Inferior parietal cortex (tissue), 1 donor: Measurements from ENCODE around the gene DST.
"Not testable (repeated sequence)": the region's sequence is repeated elsewhere in the genome, so short reads cannot be mapped to it uniquely, and the experiment has no call there.

Experiments used
- DNase-seq: peaks from one replicate; pipeline ENCODE4 v3.0.0-alpha.2; 2016; ENCODE audit errors: extremely low spot score

The DST gene

GRCh38 chr6:56572788-56573471 is 69.8 kb downstream of the DST start:
- DNase-seq, result no peak

GRCh38 chr6:56571605-56572004 is 71.1 kb downstream of the DST start:
- no peak for DNase-seq

GRCh38 chr6:56570413-56571359 is 72.0 kb downstream of the DST start:
- peak; percentile 53 for DNase-seq

- no peak for DNase-seq
Measured at GRCh38 chr6:56567501-56567900, 75.2 kb downstream of the DST start.

GRCh38 chr6:56562730-56563129 is 80.0 kb downstream of the DST start:
- not testable (repeated sequence) for DNase-seq

- no peak for DNase-seq
Measured at GRCh38 chr6:56556751-56557540, 85.7 kb downstream of the DST start.

GRCh38 chr6:56555438-56555872 is 87.2 kb downstream of the DST start:
- no peak for DNase-seq

- DNase-seq, result no peak
Measured at GRCh38 chr6:56552187-56553130, 90.2 kb downstream of the DST start.

GRCh38 chr6:56551409-56552120 is 91.1 kb downstream of the DST start:
- no peak for DNase-seq

GRCh38 chr6:56550301-56550700 is 92.4 kb downstream of the DST start:
- DNase-seq, result no peak

- no peak for DNase-seq
Measured at GRCh38 chr6:56549014-56549413, 93.7 kb downstream of the DST start.

- DNase-seq, result no peak
Measured at GRCh38 chr6:56547687-56548086, 95.0 kb downstream of the DST start.

GRCh38 chr6:56542364-56543331 is 100.0 kb downstream of the DST start:
- peak; percentile 85 for DNase-seq

- no peak for DNase-seq
Measured at GRCh38 chr6:56541741-56542360, 100.8 kb downstream of the DST start.

- no peak for DNase-seq
Measured at GRCh38 chr6:56541030-56541600, 101.6 kb downstream of the DST start.

- DNase-seq, result no peak
Measured at GRCh38 chr6:56540232-56541029, 102.3 kb downstream of the DST start.

GRCh38 chr6:56539527-56540105 is 103.1 kb downstream of the DST start:
- no peak for DNase-seq
